ENCODE data around the gene RAPGEF6. TPM values are rescaled to one million over a fixed set of nuclear protein-coding genes. Genes with fewer than 3 reads are reported as not detected.

RAPGEF6 gene
- total and polyA plus RNA-seq, 11 donors, result 2.3 to 13.9 (median 8.6) TPM

DNA sequence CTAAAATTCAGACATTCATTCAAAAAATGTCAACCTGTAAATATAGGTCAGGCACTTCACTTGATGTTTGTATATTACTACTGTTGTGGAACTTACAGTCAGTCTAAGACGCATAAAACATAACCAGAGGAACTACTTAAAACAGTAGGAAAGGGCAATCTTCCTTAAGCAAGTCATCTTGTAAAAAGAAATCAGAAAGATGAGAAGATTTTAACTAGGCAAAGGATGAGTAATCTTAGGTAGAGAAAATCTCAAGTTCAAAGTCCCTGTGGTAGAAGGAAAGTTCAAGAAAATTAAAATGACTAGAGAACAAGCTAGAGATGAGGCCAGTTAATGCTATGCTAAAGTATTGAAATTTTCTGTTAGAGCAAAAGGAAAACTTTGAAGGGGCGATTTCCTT, 152.4 kb downstream of the RAPGEF6 start:
- Histone ChIP-seq H3K27ac (no peak overlapping the region), H3K36me3 (peaks cover 0 to 52% (median 26%) of the 10 kb centered on the region in 9 donors), H3K9me3 (peaks cover 0 to 4% (median 0%) of the 10 kb centered on the region in 12 donors), H3K4me3 (no peak overlapping the region), H3K27me3 (no peaks in the 10 kb centered on the region), H3K4me1 (peaks cover 0 to under 1% (median 0%) of the 10 kb centered on the region in 12 donors)
- DNase-seq (no peak), ATAC-seq (no peak)
- WGBS, 4 donors, result 97 to 98% (median 98%) methylated on average over 2 of the region's 2 CpGs
- intact Hi-C loops (cut with DNase I), result no loop called here
- TF ChIP-seq, protein P1, sequence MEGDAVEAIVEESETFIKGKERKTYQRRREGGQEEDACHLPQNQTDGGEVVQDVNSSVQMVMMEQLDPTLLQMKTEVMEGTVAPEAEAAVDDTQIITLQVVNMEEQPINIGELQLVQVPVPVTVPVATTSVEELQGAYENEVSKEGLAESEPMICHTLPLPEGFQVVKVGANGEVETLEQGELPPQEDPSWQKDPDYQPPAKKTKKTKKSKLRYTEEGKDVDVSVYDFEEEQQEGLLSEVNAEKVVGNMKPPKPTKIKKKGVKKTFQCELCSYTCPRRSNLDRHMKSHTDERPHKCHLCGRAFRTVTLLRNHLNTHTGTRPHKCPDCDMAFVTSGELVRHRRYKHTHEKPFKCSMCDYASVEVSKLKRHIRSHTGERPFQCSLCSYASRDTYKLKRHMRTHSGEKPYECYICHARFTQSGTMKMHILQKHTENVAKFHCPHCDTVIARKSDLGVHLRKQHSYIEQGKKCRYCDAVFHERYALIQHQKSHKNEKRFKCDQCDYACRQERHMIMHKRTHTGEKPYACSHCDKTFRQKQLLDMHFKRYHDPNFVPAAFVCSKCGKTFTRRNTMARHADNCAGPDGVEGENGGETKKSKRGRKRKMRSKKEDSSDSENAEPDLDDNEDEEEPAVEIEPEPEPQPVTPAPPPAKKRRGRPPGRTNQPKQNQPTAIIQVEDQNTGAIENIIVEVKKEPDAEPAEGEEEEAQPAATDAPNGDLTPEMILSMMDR (IDR thresholded peaks at IDR 0.05), result no peak
- no peak for TF ChIP-seq POLR2A (IDR thresholded peaks at IDR 0.05)

DNA sequence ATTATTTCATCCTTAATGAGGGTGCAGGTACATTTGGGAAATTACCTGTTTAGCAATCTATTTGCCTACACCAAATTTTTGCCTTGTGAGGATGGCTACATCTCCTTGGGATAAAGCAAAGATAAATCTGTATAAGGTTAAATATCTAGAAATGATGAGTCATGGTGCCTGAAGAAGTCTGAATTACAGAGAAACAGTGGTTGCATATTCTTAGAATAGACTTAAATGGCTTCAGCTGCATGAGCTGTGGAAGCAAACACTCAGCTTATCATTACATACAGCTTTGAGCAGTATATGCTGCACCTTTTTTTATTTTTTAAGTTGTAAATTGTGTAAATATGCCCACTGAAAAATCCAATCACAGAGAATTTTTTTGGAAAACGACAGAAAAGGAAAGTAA, 153.5 kb downstream of the RAPGEF6 start:
- TF ChIP-seq, protein P1 (IDR thresholded peaks at IDR 0.05), result no peak
- no peak for TF ChIP-seq POLR2A (IDR thresholded peaks at IDR 0.05)
- 78 to 91% (median 87%) methylated on average over 1 of the region's 1 CpG for WGBS, 4 donors
- no peaks in the 10 kb centered on the region for H3K4me1 ChIP-seq
- DNase-seq (no peak), ATAC-seq (no peak)
- no peak overlapping the region for H3K4me3 ChIP-seq
- intact Hi-C loops (cut with DNase I), result no loop called here
- H3K36me3 ChIP-seq, result peaks cover 0 to 48% (median 27%) of the 10 kb centered on the region in 9 donors
- H3K27ac ChIP-seq, result no peak overlapping the region
- no peaks in the 10 kb centered on the region for H3K9me3 ChIP-seq
- no peaks in the 10 kb centered on the region for H3K27me3 ChIP-seq

DNA sequence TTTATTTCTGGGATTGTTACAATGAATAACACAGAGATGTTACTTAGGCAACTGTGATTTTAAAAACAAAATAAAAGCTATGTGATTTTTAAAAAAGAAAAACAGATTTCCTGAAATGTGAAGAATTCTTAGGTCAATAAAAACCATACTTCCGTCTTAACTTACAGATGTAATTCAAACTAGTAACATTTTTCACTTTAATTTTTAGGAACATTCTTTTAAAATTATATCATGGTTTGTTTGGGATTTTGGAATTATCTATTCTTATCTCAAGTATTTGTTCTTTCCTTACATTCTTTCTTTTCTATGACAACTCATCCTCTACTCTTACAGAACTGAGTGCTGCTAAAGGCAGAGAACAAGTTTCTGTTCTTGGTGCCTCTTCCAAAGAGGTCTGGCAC, 159.5 kb downstream of the RAPGEF6 start:
- Histone ChIP-seq H3K4me1 (peaks cover 0 to 5% (median 0%) of the 10 kb centered on the region in 12 donors), H3K4me3 (no peak overlapping the region), H3K9me3 (no peaks in the 10 kb centered on the region), H3K36me3 (peaks cover 0 to 54% (median 35%) of the 10 kb centered on the region in 9 donors), H3K27me3 (no peaks in the 10 kb centered on the region), H3K27ac (no peak overlapping the region)
- DNase-seq, result no peak
- TF ChIP-seq POLR2A (IDR thresholded peaks at IDR 0.05), result no peak
- TF ChIP-seq, protein P1 (IDR thresholded peaks at IDR 0.05), result no peak
- WGBS, 4 donors, result 64 to 82% (median 72%) methylated on average over 1 of the region's 1 CpG
- no peak for ATAC-seq
- intact Hi-C loops (cut with DNase I), result no loop called here

DNA sequence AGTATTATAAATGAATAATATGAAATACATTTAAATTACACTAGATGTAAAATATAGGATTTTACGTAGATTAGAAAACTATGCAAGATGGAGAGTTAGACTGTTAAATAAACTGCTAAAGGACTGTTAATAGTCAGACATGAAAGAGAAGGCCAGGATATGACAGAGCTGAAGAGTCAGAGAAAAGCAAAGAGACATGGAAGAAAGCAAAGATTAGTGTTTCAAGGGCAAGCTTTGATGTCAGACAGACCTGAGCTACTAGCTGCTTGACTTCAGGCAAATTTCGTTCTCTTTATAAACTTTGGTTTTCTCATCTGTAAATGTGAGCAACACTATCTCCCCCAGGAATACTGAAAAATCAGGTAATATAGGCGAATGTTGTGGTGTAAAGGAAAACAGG, 161.3 kb downstream of the RAPGEF6 start:
- no peak for DNase-seq

More for the DNA sequence above, 161.3 kb downstream of the RAPGEF6 start:
- Histone ChIP-seq H3K4me3 (no peak overlapping the region), H3K4me1 (peaks cover 0 to 5% (median 0%) of the 10 kb centered on the region in 12 donors), H3K27me3 (no peaks in the 10 kb centered on the region), H3K9me3 (no peaks in the 10 kb centered on the region), H3K27ac (no peak overlapping the region), H3K36me3 (peaks cover 0 to 43% (median 26%) of the 10 kb centered on the region in 9 donors)
- 96 to 98% (median 97%) methylated on average over 3 of the region's 3 CpGs for WGBS, 4 donors
- ATAC-seq, result no peak
- intact Hi-C loops (cut with DNase I), result no loop called here
- TF ChIP-seq POLR2A (IDR thresholded peaks at IDR 0.05), result no peak
- TF ChIP-seq, protein P1 (IDR thresholded peaks at IDR 0.05), result no peak

Data from heart left ventricle (tissue), 16 donors.